ENCODE data around the gene SORD.

The SORD gene

DNA sequence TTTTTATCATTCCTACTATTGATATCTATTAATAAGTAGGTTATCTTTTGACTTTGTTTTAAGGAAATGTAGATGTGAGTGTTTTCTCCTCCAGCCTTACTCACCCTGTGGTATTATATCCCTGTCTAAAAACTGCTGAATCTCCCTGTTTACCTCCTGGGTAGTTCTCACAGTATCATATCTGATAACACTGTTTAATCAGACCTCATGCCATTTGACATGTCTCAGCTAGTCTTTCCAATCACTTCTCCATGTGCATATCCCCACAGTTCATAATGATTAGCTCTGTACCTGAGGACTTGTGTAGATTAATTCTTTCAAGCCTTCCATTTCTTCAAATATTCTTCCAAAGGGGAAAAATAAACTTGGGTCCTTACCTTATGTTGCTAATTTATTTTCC is 60.2 kb downstream of the SORD start:
- TF ChIP-seq, protein P1, sequence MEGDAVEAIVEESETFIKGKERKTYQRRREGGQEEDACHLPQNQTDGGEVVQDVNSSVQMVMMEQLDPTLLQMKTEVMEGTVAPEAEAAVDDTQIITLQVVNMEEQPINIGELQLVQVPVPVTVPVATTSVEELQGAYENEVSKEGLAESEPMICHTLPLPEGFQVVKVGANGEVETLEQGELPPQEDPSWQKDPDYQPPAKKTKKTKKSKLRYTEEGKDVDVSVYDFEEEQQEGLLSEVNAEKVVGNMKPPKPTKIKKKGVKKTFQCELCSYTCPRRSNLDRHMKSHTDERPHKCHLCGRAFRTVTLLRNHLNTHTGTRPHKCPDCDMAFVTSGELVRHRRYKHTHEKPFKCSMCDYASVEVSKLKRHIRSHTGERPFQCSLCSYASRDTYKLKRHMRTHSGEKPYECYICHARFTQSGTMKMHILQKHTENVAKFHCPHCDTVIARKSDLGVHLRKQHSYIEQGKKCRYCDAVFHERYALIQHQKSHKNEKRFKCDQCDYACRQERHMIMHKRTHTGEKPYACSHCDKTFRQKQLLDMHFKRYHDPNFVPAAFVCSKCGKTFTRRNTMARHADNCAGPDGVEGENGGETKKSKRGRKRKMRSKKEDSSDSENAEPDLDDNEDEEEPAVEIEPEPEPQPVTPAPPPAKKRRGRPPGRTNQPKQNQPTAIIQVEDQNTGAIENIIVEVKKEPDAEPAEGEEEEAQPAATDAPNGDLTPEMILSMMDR (IDR thresholded peaks at IDR 0.05; ENCODE audit: insufficient read depth, missing control alignments), result no peak
- FAIRE-seq (no peak), DNase-seq (ENCODE audit: insufficient read length, low spot score) (no peak)

DNA sequence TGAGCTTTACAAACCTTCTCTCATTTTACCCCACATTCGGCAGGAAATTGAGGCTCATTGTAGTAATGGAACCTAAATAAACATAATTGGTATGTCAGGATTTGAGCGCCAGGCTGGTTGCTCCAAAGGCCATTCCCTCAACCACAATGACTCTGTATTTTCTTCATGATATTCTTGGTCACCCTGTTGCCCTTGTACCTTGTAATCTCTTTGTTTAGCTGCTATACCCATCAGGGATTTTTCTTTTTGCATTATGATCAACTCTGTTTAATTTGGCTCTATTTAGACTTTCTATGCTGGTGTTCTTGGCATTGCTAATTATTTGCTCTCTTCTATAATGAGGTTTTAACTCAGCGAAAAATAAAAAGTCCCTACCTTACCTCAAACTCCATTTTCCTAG is 61.2 kb downstream of the SORD start:
- FAIRE-seq (no peak), DNase-seq (ENCODE audit: insufficient read length, low spot score) (no peak)
- TF ChIP-seq, protein P1 (IDR thresholded peaks at IDR 0.05; ENCODE audit: insufficient read depth, missing control alignments), result no peak

DNA sequence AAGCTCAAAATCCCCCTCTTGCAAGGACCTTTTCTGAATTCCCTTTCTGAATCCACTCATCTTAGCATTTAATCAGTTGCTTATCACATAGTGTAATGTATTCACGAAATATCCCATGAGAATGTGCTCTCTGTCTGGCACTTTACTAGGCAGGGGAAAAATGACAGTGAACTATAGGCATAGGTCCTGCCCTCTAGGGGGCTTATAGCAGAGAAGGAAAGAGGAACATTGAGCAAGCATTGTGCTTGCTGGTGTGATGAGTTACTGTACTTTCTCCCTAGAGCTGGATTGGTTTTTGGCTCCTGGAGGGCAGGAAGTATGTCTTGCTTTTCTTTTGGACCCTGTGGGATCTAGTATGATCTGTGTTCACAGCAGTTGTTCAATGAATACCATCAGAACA is 64.5 kb downstream of the SORD start:
- no peak for FAIRE-seq
- TF ChIP-seq, protein P1 (IDR thresholded peaks at IDR 0.05; ENCODE audit: insufficient read depth, missing control alignments), result no peak
- no peak for DNase-seq (ENCODE audit: insufficient read length, low spot score)

DNA sequence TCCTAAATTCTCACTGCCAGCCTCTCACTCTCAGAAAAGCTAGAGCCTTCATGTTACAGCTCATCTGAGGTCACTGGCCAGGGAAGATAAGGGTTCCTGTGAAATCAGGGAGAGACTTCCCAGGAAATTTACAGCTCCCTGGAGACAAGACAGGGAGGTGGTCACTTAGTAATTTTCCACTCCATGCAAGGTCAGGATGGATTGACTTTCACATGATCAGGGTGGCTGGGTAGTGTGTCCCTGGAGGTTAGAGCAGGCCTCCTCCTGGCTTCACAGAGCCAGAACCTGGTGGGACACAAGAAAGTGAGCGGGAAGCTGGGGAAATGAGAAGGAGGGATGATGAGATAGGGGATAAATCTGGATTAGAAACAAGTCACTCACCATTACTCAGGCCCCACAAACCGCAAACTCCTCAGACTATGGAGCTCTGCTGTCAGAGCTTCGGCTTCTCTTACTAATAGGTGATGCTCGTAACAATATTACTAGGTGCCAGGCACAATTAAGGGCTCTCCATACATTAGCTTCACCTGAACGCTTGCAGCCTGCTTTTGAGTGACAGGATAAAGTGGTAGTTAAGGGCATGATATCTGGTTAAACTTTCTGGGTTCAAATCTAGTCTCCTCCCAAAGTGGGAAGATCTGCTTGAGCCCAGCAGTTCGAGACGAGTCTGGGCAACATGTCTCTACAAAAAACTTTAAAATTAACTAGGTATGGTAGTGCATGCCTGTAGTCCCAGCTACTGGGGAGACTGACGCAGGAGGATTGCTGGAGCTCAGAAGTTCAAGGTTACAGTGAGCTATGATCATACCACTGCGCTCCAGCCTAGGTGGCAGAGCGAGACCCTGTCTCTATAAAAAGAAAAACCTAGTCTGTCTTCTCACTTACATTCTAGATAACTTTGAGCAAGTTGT is 66.1 kb downstream of the SORD start:
- no peak for DNase-seq (ENCODE audit: insufficient read length, low spot score)
- TF ChIP-seq, protein P1 (IDR thresholded peaks at IDR 0.05; ENCODE audit: insufficient read depth, missing control alignments), result no peak
- no peak for FAIRE-seq

DNA sequence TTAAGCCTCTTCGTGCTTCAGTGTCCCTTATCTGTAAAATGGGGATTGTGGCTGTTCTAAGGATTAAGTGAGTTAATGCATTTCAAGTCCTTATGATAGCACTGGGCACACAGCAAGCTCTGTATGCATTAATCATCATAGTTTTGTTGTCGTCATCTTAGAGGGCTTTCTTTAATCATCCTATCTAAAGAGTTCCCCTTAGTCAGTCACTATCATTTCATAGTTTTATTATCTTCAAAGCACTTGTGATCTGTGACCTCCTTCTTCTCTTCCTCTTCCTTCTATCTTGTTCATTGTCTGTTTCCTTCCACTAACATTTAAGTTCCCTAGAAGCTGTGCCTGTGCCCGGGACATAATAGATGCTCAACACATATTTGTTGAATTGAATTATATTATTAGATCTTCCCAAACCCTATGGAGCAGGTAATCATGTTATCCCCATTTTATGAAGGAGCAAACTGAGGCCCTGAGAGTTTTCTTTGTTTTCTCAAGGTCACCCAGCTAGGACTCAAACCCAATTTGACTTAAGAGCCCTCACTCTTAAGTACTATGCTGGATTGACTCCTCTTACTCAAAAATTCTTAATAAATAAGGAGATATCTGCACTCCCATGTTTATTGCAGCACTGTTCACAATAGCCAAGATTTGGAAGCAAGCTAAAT is 66.8 kb downstream of the SORD start:
- no peak for FAIRE-seq
- no peak for DNase-seq (ENCODE audit: insufficient read length, low spot score)
- TF ChIP-seq, protein P1 (IDR thresholded peaks at IDR 0.05; ENCODE audit: insufficient read depth, missing control alignments), result no peak

DNA sequence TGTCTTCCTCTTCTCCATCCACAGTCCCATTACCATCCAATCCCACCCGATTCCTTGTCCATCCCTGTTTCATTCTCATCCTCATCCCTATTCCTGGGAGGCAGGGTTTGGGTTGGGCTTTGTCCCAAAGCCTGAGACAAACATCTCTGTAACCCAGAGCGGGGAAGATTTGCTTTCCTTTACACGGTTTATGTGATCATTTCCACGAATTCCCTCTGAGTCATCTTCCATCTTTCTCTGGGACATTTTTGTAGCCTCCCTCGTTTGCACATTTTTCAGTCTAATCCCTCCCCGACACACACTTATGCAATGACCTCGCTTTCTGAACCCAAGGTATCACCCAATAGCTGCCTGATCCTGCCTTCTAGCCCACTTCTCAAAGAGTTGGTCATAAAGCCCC is 68.2 kb downstream of the SORD start:
- TF ChIP-seq, protein P1 (IDR thresholded peaks at IDR 0.05; ENCODE audit: insufficient read depth, missing control alignments), result no peak
- DNase-seq (ENCODE audit: insufficient read length, low spot score) (no peak), FAIRE-seq (no peak)

DNA sequence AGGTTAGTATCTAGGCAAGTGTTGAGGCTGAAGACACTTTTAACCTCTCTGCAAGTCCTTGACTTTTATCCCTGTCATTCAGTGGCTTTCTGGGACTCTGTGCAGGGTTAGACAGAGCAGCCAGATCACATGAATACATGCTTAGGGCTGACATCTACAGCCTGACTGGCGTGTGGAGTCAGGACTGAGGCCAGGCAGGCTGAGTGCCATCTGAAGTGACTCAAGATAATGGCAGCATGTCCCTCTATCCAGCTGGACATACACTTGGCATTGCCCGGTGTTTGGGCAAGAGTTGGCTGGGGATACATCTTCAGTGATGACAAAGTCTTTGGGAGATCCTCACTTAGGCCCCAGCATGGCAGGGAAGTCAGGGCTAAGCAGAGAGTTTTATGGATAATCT is 68.6 kb downstream of the SORD start:
- no peak for FAIRE-seq
- TF ChIP-seq, protein P1 (IDR thresholded peaks at IDR 0.05; ENCODE audit: insufficient read depth, missing control alignments), result no peak
- no peak for DNase-seq (ENCODE audit: insufficient read length, low spot score)
